ENCODE measurements around the gene B3GNT3. TPM values are rescaled to one million over a fixed set of nuclear protein-coding genes. Genes with fewer than 3 reads are reported as not detected.

B3GNT3 gene
- total and polyA plus RNA-seq, 2 of the 13 experiments (the other 11 are each of a cell fraction or from before 2014, with no cell fraction given) = 0.86 to 4.0 TPM

GRCh38 chr19:17797424-17798201 lies 2.7 kb downstream of the B3GNT3 start (continued):
- no peak for TF ChIP-seq ZBTB8A (CRISPR knock-in tag; IDR thresholded peaks at IDR 0.05; ENCODE audit: borderline replicate concordance, low read depth)
- TF ChIP-seq ZNF251 (CRISPR knock-in tag; IDR thresholded peaks at IDR 0.05) = no peak
- TF ChIP-seq ZNF142 (CRISPR knock-in tag; IDR thresholded peaks at IDR 0.05) = no peak
- peak; percentile 82 for TF ChIP-seq HNF4A (CRISPR knock-in tag; IDR thresholded peaks at IDR 0.05)
- peak; percentile 46; the same call in 1 of the 2 replicates for TF ChIP-seq TBX2 (CRISPR knock-in tag; IDR thresholded peaks at IDR 0.05; ENCODE audit: borderline replicate concordance)
- no peak for TF ChIP-seq ZNF546 (CRISPR knock-in tag; conservative IDR thresholded peaks at IDR 0.05)
- peak; percentile 46 for TF ChIP-seq HDAC1 (CRISPR knock-in tag; IDR thresholded peaks at IDR 0.05)
- TF ChIP-seq SALL1 (CRISPR knock-in tag; IDR thresholded peaks at IDR 0.05) = peak; percentile 55
- TF ChIP-seq, protein P1, sequence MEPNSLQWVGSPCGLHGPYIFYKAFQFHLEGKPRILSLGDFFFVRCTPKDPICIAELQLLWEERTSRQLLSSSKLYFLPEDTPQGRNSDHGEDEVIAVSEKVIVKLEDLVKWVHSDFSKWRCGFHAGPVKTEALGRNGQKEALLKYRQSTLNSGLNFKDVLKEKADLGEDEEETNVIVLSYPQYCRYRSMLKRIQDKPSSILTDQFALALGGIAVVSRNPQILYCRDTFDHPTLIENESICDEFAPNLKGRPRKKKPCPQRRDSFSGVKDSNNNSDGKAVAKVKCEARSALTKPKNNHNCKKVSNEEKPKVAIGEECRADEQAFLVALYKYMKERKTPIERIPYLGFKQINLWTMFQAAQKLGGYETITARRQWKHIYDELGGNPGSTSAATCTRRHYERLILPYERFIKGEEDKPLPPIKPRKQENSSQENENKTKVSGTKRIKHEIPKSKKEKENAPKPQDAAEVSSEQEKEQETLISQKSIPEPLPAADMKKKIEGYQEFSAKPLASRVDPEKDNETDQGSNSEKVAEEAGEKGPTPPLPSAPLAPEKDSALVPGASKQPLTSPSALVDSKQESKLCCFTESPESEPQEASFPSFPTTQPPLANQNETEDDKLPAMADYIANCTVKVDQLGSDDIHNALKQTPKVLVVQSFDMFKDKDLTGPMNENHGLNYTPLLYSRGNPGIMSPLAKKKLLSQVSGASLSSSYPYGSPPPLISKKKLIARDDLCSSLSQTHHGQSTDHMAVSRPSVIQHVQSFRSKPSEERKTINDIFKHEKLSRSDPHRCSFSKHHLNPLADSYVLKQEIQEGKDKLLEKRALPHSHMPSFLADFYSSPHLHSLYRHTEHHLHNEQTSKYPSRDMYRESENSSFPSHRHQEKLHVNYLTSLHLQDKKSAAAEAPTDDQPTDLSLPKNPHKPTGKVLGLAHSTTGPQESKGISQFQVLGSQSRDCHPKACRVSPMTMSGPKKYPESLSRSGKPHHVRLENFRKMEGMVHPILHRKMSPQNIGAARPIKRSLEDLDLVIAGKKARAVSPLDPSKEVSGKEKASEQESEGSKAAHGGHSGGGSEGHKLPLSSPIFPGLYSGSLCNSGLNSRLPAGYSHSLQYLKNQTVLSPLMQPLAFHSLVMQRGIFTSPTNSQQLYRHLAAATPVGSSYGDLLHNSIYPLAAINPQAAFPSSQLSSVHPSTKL (CRISPR knock-in tag; IDR thresholded peaks at IDR 0.05) = peak; percentile 86
- peak; percentile 55; the same call in 1 of the 2 replicates for TF ChIP-seq ATF1 (CRISPR knock-in tag; IDR thresholded peaks at IDR 0.05)
- TF ChIP-seq ZNF501 (CRISPR knock-in tag; IDR thresholded peaks at IDR 0.05) = no peak
- peak; percentile 86 for TF ChIP-seq ASH2L (IDR thresholded peaks at IDR 0.05; ENCODE audit: insufficient read length, low read depth, low read length)
- TF ChIP-seq MED1 (CRISPR knock-in tag; IDR thresholded peaks at IDR 0.05) = peak; percentile 65; the same call in 1 of the 2 replicates
- peak; percentile 89; the same call in 1 of the 3 replicates for TF ChIP-seq MXI1 (IDR thresholded peaks at IDR 0.05; ENCODE audit: borderline replicate concordance, low read depth, low read length)
- peak; percentile 89 for TF ChIP-seq SP5 (CRISPR knock-in tag; IDR thresholded peaks at IDR 0.05; ENCODE audit: borderline replicate concordance, low read depth)
- TF ChIP-seq ZC3H13 (CRISPR knock-in tag; IDR thresholded peaks at IDR 0.05) = no peak
- peak; percentile 98 for TF ChIP-seq HIC2 (CRISPR knock-in tag; IDR thresholded peaks at IDR 0.05; ENCODE audit: low read depth)

Measured in HepG2 (cell line).